Cardiac muscle cell (in vitro differentiated cells and primary cell): ENCODE results near the gene CCNYL1. TPM values are rescaled to one million over a fixed set of nuclear protein-coding genes. Genes with fewer than 3 reads are reported as not detected.
A peak's percentile ranks its signal among the peaks of the same experiment; 100 is the strongest.

Experiments
- DNase-seq, 2 donors: peaks; one replicate each; pipeline versions ENCODE4 v3.0.0 to v3.0.0-alpha.2; 2010 to 2017; ENCODE audit warnings: low read depth in 1 of 2, low spot score in 1 of 2
- H3K27ac ChIP-seq: fragments of 200-600 bp; sonication (generic); 2 replicates; pipeline ENCODE4 v1.5.1; 2016
- H3K27me3 ChIP-seq: fragments of 200-600 bp; sonication (generic); 2 replicates; pipeline ENCODE4 v1.6.0; 2016; ENCODE audit warnings: control low read depth
- H3K36me3 ChIP-seq: fragments of 200-600 bp; sonication (generic); 2 replicates; pipeline ENCODE4 v1.5.1; 2016; ENCODE audit warnings: control low read depth
- H3K4me1 ChIP-seq: fragments of 200-600 bp; sonication (generic); 2 replicates; pipeline ENCODE4 v1.8.1; 2017; ENCODE audit warnings: low read depth, mild to moderate bottlenecking, mixed run types
- H3K4me3 ChIP-seq: fragments of 200-600 bp; sonication (generic); 2 replicates; pipeline ENCODE4 v1.5.1; 2016; ENCODE audit warnings: mild to moderate bottlenecking
- H3K9me3 ChIP-seq: fragments of 200-600 bp; sonication (generic); 2 replicates; pipeline ENCODE4 v1.5.1; 2017; ENCODE audit warnings: low read depth, mild to moderate bottlenecking, control low read depth
- polyA plus RNA-seq: library from polyadenylated mRNA; unstranded; fragments of >200 nt; fragmentation: Nextera tagmentation; extraction: Ambion mirVana; gene quantifications from 2 replicates; pipeline ENCODE4 v1.2.1, GENCODE V29; 2016
- total RNA-seq: library from RNA; depleted of rRNA; stranded (reverse); fragments of >200 nt; gene quantifications from 2 replicates; pipeline ENCODE4 v1.2.3, GENCODE V29; 2016
- TF ChIP-seq, protein P1 (sequence below): IDR thresholded peaks from 2 replicates; pipeline ENCODE4 v1.5.1; 2012; ENCODE audit warnings: low read depth, mild to moderate bottlenecking, low read length

Gene CCNYL1
- 5.7 and 7.4 TPM in 2 replicates for total RNA-seq
- polyA plus RNA-seq = 6.8 and 9.8 TPM in 2 replicates

DNA sequence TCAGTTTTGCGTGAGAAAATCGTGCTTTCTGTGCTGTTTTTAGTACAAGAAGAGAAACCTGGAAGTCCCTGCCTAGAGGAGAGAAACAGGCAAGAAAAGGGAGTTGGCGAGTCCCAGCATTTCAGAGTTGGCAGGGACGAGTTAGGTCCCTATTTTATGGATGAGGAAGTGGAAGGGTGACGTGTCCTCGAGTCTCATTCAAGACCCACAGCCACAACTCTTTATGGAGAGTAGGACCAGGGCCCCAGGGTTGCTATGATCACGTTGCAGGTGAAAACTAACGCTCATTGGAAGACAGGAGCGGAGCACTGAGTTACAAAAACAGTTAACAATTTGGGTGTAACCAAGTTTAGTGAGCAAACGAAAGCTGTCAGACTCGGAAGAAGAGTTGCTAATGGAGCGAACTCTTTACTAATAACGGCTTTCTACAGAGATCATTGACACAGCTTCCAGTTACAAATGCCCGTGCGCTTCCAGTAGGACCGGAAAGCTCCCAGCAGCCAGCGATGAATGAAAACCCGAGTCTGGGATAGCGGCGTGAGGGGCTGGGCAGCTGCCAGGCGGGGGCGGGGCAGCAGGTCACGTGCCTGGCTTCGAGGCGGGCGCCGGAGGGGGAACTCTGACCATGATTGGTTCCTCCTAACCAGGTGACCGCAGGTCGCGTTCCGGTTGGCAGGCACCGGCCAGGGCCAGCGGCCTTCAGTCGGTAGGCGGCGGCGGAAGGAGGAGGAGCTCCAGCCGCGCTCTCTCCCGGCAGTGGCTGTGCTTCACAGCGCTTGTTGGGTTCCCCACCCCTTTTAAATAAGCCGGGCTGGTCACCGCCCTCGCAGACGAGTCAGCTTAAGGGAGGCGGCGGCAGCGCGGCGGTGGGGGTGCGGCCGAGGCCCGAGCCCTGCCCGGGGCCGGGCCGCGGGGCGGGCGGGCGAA, at the start of gene CCNYL1:
TSS of gene CCNYL1 (plus strand) at position 827 of the 927 bp plus-strand sequence. CDS start 257 bp downstream, outside the sequence.
- H3K27ac ChIP-seq = peak within 1 kb of the TSS; percentile 88
- peak; percentile 99 to 100 for DNase-seq
- no peaks in the 10 kb centered on the region for H3K9me3 ChIP-seq
- peak within 1 kb of the TSS; percentile 95 for H3K4me3 ChIP-seq
- peaks cover 3% of the 10 kb centered on the region for H3K36me3 ChIP-seq
- TF ChIP-seq, protein P1, sequence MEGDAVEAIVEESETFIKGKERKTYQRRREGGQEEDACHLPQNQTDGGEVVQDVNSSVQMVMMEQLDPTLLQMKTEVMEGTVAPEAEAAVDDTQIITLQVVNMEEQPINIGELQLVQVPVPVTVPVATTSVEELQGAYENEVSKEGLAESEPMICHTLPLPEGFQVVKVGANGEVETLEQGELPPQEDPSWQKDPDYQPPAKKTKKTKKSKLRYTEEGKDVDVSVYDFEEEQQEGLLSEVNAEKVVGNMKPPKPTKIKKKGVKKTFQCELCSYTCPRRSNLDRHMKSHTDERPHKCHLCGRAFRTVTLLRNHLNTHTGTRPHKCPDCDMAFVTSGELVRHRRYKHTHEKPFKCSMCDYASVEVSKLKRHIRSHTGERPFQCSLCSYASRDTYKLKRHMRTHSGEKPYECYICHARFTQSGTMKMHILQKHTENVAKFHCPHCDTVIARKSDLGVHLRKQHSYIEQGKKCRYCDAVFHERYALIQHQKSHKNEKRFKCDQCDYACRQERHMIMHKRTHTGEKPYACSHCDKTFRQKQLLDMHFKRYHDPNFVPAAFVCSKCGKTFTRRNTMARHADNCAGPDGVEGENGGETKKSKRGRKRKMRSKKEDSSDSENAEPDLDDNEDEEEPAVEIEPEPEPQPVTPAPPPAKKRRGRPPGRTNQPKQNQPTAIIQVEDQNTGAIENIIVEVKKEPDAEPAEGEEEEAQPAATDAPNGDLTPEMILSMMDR = no peak
- peaks cover 2% of the 10 kb centered on the region for H3K4me1 ChIP-seq
- H3K27me3 ChIP-seq = no peaks in the 10 kb centered on the region

- no peak overlapping the region for H3K27ac ChIP-seq
- DNase-seq = no peak
- no peak overlapping the region for H3K4me3 ChIP-seq
- no peaks in the 10 kb centered on the region for H3K4me1 ChIP-seq
- H3K27me3 ChIP-seq = no peaks in the 10 kb centered on the region
- H3K9me3 ChIP-seq = no peaks in the 10 kb centered on the region
- TF ChIP-seq, protein P1 = no peak
- no peaks in the 10 kb centered on the region for H3K36me3 ChIP-seq
Observed at GRCh38 chr2:207662203-207662602, 49.2 kb upstream of the CCNYL1 start.

DNA sequence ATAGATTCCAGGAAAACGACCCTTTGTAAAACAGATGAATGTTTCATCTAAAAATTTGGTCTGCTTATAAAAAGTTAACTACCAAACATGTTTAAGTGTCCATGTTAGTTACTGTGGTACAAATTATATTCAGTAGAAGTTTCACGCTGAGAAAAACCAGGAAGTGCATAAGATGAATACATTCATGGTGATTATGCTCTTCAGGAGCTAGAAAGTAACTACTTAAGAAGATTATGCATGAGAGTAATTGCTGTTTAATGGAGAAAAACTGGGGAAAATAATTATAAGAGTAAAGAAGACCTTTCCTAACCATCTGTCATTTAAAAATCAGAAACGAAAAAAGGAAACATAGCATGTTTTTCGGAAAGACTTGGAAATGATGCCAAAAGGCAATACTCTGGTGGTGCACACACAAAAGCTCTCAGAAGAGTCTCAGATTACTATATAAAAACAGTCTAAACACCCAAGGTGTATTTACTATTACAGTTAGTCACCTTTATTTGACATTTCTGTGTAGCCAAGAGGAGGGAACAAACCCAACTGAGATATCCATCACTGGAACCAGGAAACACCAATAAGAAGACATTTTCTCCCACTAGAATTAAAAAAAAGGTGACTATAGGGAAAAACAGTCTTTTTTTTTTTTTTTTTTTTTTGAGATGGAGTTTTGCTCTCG, 47.4 kb upstream of the CCNYL1 start:
- H3K4me3 ChIP-seq = no peak overlapping the region
- TF ChIP-seq, protein P1 = no peak
- DNase-seq = no peak
- no peaks in the 10 kb centered on the region for H3K27me3 ChIP-seq
- H3K9me3 ChIP-seq = no peaks in the 10 kb centered on the region
- no peaks in the 10 kb centered on the region for H3K4me1 ChIP-seq
- H3K27ac ChIP-seq = no peak overlapping the region
- no peaks in the 10 kb centered on the region for H3K36me3 ChIP-seq

DNA sequence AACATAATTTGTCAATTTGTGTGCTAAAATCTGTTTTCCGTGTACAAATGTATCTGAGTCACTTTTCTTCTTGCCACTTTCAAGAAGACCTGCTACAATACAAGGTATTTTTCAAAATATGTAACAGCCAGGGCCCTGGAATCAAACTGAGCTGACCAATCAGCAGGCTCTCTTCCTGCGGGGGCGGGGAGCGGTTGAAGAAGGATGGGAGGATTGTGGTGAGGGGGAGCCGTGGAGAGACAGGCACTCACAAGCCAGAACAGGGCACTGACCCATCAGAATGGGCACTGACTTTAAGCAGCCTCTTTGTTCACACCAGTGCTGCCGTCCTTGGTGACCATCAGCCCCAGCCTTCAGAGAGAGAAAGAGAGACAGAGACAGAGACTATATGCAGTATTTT, 40.6 kb upstream of the CCNYL1 start:
- H3K27me3 ChIP-seq = no peaks in the 10 kb centered on the region
- no peaks in the 10 kb centered on the region for H3K9me3 ChIP-seq
- no peak overlapping the region for H3K4me3 ChIP-seq
- DNase-seq = no peak
- no peak overlapping the region for H3K27ac ChIP-seq
- H3K36me3 ChIP-seq = no peaks in the 10 kb centered on the region
- H3K4me1 ChIP-seq = no peaks in the 10 kb centered on the region
- TF ChIP-seq, protein P1 = no peak

DNA sequence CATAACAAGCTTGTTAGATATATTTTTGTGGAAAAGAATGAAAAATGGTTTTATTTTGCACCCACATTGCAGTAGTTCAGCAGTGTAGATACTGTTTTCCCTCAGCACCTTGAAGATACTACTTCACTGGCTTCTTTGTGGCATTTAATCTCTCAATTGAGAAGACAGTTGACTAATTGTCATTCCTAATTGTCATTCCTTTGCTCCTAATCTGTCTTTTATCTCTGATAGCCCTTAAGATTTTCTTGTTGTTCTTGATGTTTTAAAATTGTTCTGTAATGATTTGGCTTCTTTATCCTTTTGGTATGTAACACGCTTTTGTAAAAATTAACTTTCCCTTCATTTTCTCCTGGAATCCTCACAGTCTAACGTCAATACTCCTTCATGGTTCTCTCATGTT, 38.0 kb upstream of the CCNYL1 start:
- no peak for DNase-seq
- no peaks in the 10 kb centered on the region for H3K27me3 ChIP-seq
- H3K27ac ChIP-seq = no peak overlapping the region
- no peaks in the 10 kb centered on the region for H3K36me3 ChIP-seq
- no peaks in the 10 kb centered on the region for H3K9me3 ChIP-seq
- H3K4me1 ChIP-seq = no peaks in the 10 kb centered on the region
- no peak overlapping the region for H3K4me3 ChIP-seq
- TF ChIP-seq, protein P1 = no peak
